A673 (cell line): Measurements from ENCODE around the gene LRRN2. TPM values are rescaled to one million over a fixed set of nuclear protein-coding genes. Genes with fewer than 3 reads are reported as not detected.

Experiments used
- BruUV-seq: library from RNA; stranded (reverse); fragments of 400-500 nt; replicated peaks from 2 replicates; lab custom pipeline; 2021; lab: Mats Ljungman, UMichigan
- CTCF ChIA-PET: fragments of 300-600 bp; sonication (Branson Sonifier 250); formaldehyde crosslinking; loops from one replicate; lab custom pipeline; 2022; ENCODE audit warnings: antibody characterized with exemption; lab: Charles Lee
- POLR2A ChIA-PET: fragments of 300-600 bp; sonication (Branson Sonifier 250); formaldehyde crosslinking; loops from one replicate; lab custom pipeline; 2022; ENCODE audit warnings: antibody characterized with exemption; ENCODE audit not compliant: low non-redundant PET; lab: Charles Lee
- DNase-seq: peaks from one replicate; pipeline ENCODE4 v3.0.0-alpha.2; 2015; ENCODE audit warnings: low spot score
- H3K27ac ChIP-seq: fragments of 200-600 bp; sonication (generic); 2 replicates; pipeline ENCODE4 v1.5.1; 2016; ENCODE audit warnings: mixed run types, low read depth, mild to moderate bottlenecking, mixed read lengths, antibody characterized with exemption, low read length; ENCODE audit not compliant: poor library complexity, severe bottlenecking
- H3K27me3 ChIP-seq: fragments of 200-600 bp; sonication (generic); replicated peaks from 2 replicates; pipeline ENCODE4 v1.6.1; 2017; ENCODE audit warnings: mixed run types, low read depth, mild to moderate bottlenecking, mixed read lengths, antibody characterized with exemption, low read length; ENCODE audit not compliant: insufficient read depth, poor library complexity
- H3K36me3 ChIP-seq: fragments of 200-600 bp; sonication (generic); 2 replicates; pipeline ENCODE4 v1.6.1; 2016; ENCODE audit warnings: mixed run types, mild to moderate bottlenecking, mixed read lengths, antibody characterized with exemption, low read length; ENCODE audit not compliant: insufficient read depth, poor library complexity, severe bottlenecking
- H3K4me1 ChIP-seq: fragments of 200-600 bp; sonication (generic); 2 replicates; pipeline ENCODE4 v1.6.1; 2017; ENCODE audit warnings: mixed run types, mild to moderate bottlenecking, mixed read lengths, antibody characterized with exemption, low read length; ENCODE audit not compliant: insufficient read depth, poor library complexity, severe bottlenecking
- H3K4me3 ChIP-seq: fragments of 200-600 bp; sonication (generic); 2 replicates; pipeline ENCODE4 v1.5.1; 2016; ENCODE audit warnings: low read depth, mixed run types, mild to moderate bottlenecking, mixed read lengths, low read length; ENCODE audit not compliant: poor library complexity, severe bottlenecking
- H3K9me3 ChIP-seq: fragments of 200-600 bp; sonication (generic); 2 replicates; pipeline ENCODE4 v1.6.1; 2016; ENCODE audit warnings: mixed run types, low read depth, mild to moderate bottlenecking, mixed read lengths, antibody characterized with exemption, low read length; ENCODE audit not compliant: poor library complexity, severe bottlenecking
- EZH2 ChIP-seq: fragments of 200-600 bp; sonication (generic); IDR thresholded peaks from 2 replicates; pipeline ENCODE4 v1.6.1; 2017; ENCODE audit warnings: borderline replicate concordance, low read depth, mild to moderate bottlenecking, mixed read lengths, antibody characterized with exemption, low read length; ENCODE audit not compliant: poor library complexity, severe bottlenecking
- intact Hi-C: fragments of 100-400 bp; cut with micrococcal nuclease; formaldehyde crosslinking; loops from one replicate; pipeline ENCODE4 v1.10.0; 2022; ENCODE audit not compliant: unreplicated experiment
- total RNA-seq: library from RNA; stranded (reverse); gene quantifications from 2 replicates; pipeline ENCODE4 v1.2.3, GENCODE V29; 2021
- TF ChIP-seq, protein P1 (sequence below): fragments of 300-800, 200-600 bp; sonication (generic); conservative IDR thresholded peaks from 2 replicates; pipeline ENCODE4 v1.5.1; 2017; ENCODE audit warnings: low read depth, mild to moderate bottlenecking, antibody characterized with exemption, low read length, moderate library complexity, mixed read lengths

The LRRN2 gene
- total RNA-seq, 1 experiment from 2014 or later, result not detected

GRCh38 chr1:204616641-204617040, 68.9 kb downstream of the LRRN2 start:
- Histone ChIP-seq H3K27ac (no peak overlapping the region), H3K9me3 (no peaks in the 10 kb centered on the region), H3K4me3 (no peak overlapping the region), H3K4me1 (no peaks in the 10 kb centered on the region), H3K27me3 (peaks cover 9% of the 10 kb centered on the region), H3K36me3 (no peaks in the 10 kb centered on the region)
- no TSS peak for BruUV-seq
- CTCF ChIA-PET, result no interaction called here
- intact Hi-C loops, result no loop called here
- no peak for DNase-seq
- POLR2A ChIA-PET, result no interaction called here
- no peak for TF ChIP-seq EZH2
- TF ChIP-seq, protein P1, sequence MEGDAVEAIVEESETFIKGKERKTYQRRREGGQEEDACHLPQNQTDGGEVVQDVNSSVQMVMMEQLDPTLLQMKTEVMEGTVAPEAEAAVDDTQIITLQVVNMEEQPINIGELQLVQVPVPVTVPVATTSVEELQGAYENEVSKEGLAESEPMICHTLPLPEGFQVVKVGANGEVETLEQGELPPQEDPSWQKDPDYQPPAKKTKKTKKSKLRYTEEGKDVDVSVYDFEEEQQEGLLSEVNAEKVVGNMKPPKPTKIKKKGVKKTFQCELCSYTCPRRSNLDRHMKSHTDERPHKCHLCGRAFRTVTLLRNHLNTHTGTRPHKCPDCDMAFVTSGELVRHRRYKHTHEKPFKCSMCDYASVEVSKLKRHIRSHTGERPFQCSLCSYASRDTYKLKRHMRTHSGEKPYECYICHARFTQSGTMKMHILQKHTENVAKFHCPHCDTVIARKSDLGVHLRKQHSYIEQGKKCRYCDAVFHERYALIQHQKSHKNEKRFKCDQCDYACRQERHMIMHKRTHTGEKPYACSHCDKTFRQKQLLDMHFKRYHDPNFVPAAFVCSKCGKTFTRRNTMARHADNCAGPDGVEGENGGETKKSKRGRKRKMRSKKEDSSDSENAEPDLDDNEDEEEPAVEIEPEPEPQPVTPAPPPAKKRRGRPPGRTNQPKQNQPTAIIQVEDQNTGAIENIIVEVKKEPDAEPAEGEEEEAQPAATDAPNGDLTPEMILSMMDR, result no peak

GRCh38 chr1:204615881-204616280, 69.7 kb downstream of the LRRN2 start:
- Histone ChIP-seq H3K4me3 (no peak overlapping the region), H3K9me3 (no peaks in the 10 kb centered on the region), H3K27me3 (peaks cover 11% of the 10 kb centered on the region), H3K36me3 (no peaks in the 10 kb centered on the region), H3K4me1 (no peaks in the 10 kb centered on the region), H3K27ac (no peak overlapping the region)
- TF ChIP-seq EZH2, result no peak
- TF ChIP-seq, protein P1, result no peak
- no TSS peak for BruUV-seq
- intact Hi-C loops, result no loop called here
- POLR2A ChIA-PET, result no interaction called here
- CTCF ChIA-PET, result no interaction called here
- no peak for DNase-seq

DNA sequence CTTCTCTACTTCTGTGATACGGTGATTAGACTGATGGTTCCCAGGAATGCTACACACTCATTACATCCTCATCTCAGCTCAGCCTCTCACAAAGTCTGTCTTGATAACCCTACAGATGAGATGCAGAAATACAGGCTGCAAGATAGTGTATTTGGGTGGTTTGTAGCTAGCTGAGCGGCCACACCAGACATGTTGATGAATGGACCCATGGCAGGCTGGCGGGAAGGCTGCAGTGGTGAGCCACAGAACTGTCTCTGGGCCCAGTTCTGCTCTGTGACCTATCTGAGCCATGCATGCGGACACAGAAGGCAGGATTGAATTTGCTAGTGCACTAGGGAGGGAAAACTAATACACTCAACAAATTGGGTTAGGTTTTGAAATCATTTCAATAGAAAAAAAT, 71.9 kb downstream of the LRRN2 start:
- intact Hi-C loops, result no loop called here
- Histone ChIP-seq H3K4me1 (no peaks in the 10 kb centered on the region), H3K27me3 (peaks cover 15% of the 10 kb centered on the region), H3K27ac (no peak overlapping the region), H3K36me3 (no peaks in the 10 kb centered on the region), H3K9me3 (no peaks in the 10 kb centered on the region), H3K4me3 (no peak overlapping the region)
- BruUV-seq, result no TSS peak
- ChIA-PET POLR2A (no interaction called here), CTCF (no interaction called here)
- TF ChIP-seq, protein P1, result no peak
- TF ChIP-seq EZH2, result no peak
- DNase-seq, result no peak
